ENCODE data around the gene GPBAR1. TPM values are rescaled to one million over a fixed set of nuclear protein-coding genes. Genes with fewer than 3 reads are reported as not detected.
A peak's percentile ranks its signal among the peaks of the same experiment; 100 is the strongest.
"Not testable (repeated sequence)": the region's sequence is repeated elsewhere in the genome, so short reads cannot be mapped to it uniquely, and the experiment has no call there.

GPBAR1 gene
- total and polyA plus RNA-seq, 7 experiments from 2014 or later, result 0.15 to 12.9 (median 1.8) TPM

DNA sequence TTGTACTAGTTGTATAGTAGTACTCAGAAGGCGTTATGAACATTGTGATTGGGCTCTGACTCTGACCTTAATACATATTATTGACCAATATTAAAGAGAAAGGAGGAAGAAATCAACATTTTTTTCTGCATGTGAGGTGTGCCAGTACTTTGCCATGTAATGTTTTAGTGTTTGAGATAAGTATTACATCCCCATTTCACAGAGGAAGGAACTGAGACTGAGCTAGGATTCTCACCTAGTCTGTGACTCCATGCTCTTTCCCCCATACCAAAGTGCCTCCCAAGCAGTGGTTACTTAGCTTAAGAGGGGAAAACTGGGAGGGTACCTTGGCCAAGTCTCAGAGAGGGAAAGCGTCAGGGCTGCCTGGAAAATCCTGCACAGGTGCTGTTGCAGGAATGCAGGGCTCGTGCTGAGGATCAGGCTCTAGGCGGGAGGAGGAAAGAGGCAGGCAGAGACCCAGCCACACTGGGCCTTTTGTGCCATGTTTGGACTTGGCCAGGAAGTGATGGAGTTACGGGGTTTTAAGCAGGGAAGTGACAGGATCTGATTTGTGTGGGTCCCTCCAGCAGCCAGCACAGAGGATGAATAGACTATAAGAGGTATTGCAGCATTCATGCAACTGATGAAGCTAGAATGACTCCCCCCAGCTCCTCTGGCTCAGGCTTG, 11.2 kb downstream of the GPBAR1 start:
- Histone ChIP-seq H3K27me3 (ENCODE audit: control insufficient read depth in 2 of 2, insufficient read depth in 2 of 2, low read length in 2 of 2) (no peaks in the 10 kb centered on the region), H3K36me3 (ENCODE audit: control insufficient read depth in 2 of 3, insufficient read depth in 3 of 3, low read length in 3 of 3) (peaks cover 13 to 46% (median 19%) of the 10 kb centered on the region in 3 experiments), H3K9me3 (ENCODE audit: control insufficient read depth in 2 of 3, low read length in 3 of 3) (no peaks in the 10 kb centered on the region), H3K4me3 (ENCODE audit: low read length) (no peak overlapping the region), H3K27ac (ENCODE audit: low read depth, low read length) (peak overlapping the region; percentile 21), H3K4me1 (ENCODE audit: control insufficient read depth in 2 of 2, insufficient read depth in 2 of 2, low read length in 2 of 2) (peaks cover 27 to 30% of the 10 kb centered on the region in 2 donors)
- ATAC-seq (no peak), DNase-seq (no peak)
- POLR2A ChIA-PET, result interaction anchor here (0.6 to 9.0 kb wide), 10 partner anchors 13 to 128 kb away, joined by 3 to 125 read pairs (median 16); partner anchors contain the start of genes CATIP, CTDSP1 and TMBIM1
- CTCF ChIA-PET, result interaction anchor here (0.6 to 9.4 kb wide), 18 partner anchors 11 to 194 kb away, joined by 3 to 188 read pairs (median 4); partner anchors contain the start of genes CATIP and TMBIM1
- intact Hi-C loops (cut with micrococcal nuclease), result loop anchor here (1.0 to 10.0 kb wide), 11 partner anchors 20 to 1860 kb away; partner anchors contain the start of genes CATIP (in 2 of the 2), CHPF (in 1 of the 2), CNPPD1 (in 1 of the 2) and GMPPA (in 1 of the 2)
- H3K9me3 Mint-ChIP-seq, result peaks cover 0 to 4% (median 0%) of the 10 kb centered on the region in 11 donors
- H3K4me1 Mint-ChIP-seq, result peaks cover 28 to 53% (median 46%) of the 10 kb centered on the region in 7 donors
- peaks cover 0 to 32% (median 10%) of the 10 kb centered on the region in 5 donors for H3K36me3 Mint-ChIP-seq
- H3K27me3 Mint-ChIP-seq, result no peaks in the 10 kb centered on the region
- peak overlapping the region; percentile 4 to 94 (median 77) for H3K27ac Mint-ChIP-seq
- H3K4me3 Mint-ChIP-seq, result peak overlapping the region; percentile 79 to 99 (median 90)

DNA sequence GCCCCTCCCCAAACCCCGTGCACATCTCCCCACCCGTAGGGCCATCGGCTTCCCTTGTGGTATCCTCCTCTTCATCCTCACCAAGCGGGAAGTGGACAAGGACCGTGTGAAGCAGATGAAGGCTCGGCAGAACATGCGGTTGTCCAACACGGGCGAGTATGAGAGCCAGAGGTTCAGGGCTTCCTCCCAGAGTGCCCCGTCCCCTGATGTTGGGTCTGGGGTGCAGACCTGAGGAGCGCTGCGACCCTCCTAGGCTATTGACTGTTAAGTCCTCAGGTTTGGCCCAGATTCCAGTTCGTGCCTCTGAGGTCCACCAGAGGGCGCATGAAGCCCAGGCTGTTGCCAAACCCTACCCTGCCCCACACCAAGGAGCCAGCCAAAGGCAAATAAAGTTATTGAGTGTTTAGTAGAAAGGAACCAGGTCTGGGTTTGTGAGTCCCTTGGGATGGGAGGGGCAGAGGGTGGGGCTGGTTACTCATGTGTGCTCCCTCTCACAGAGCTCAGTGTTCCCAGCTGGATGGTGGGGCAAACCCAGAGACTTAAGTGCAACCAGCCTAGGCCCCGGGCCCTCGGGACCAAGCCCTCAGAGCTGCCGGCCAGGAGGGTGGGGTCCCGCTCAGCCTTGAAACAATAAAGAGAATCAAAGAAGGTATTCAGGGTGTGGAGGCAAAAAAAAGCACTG, 11.9 kb downstream of the GPBAR1 start:
- H3K27me3 ChIP-seq (ENCODE audit: control insufficient read depth in 2 of 2, insufficient read depth in 2 of 2, low read length in 2 of 2), result no peaks in the 10 kb centered on the region
- Mint-ChIP-seq H3K27me3 (no peaks in the 10 kb centered on the region), H3K4me1 (peaks cover 21 to 50% (median 39%) of the 10 kb centered on the region in 7 donors), H3K36me3 (peaks cover 0 to 34% (median 11%) of the 10 kb centered on the region in 5 donors), H3K9me3 (peaks cover 0 to 4% (median 0%) of the 10 kb centered on the region in 11 donors), H3K27ac (peak overlapping the region in 8 of 9 donors; percentile 4 to 89 (median 73)), H3K4me3 (peak overlapping the region in 8 of 10 donors; percentile 17 to 84 (median 51))
- intact Hi-C loops (cut with micrococcal nuclease), result loop anchor here (1.0 to 10.0 kb wide), 9 partner anchors 20 to 1860 kb away; partner anchors contain the start of genes CATIP (in 2 of the 2), CNPPD1 (in 1 of the 2), GMPPA (in 1 of the 2) and RETREG2 (in 1 of the 2)
- H3K36me3 ChIP-seq (ENCODE audit: control insufficient read depth in 2 of 3, insufficient read depth in 3 of 3, low read length in 3 of 3), result peaks cover 13 to 47% (median 19%) of the 10 kb centered on the region in 3 experiments
- DNase-seq (peak; percentile 60 to 81 (median 77)), ATAC-seq (peak; percentile 23)
- H3K9me3 ChIP-seq (ENCODE audit: control insufficient read depth in 2 of 3, low read length in 3 of 3), result no peaks in the 10 kb centered on the region
- ChIA-PET CTCF (interaction anchor here (0.6 to 9.4 kb wide), 21 partner anchors 10 to 400 kb away, joined by 3 to 188 read pairs (median 4); partner anchors contain the start of genes CATIP and TMBIM1), POLR2A (interaction anchor here (0.6 to 9.0 kb wide), 7 partner anchors 12 to 124 kb away, joined by 3 to 125 read pairs (median 17); partner anchors contain the start of genes CATIP and TMBIM1)
- no peak overlapping the region for H3K4me3 ChIP-seq (ENCODE audit: low read length)
- peak overlapping the region; percentile 21 for H3K27ac ChIP-seq (ENCODE audit: low read depth, low read length)
- H3K4me1 ChIP-seq (ENCODE audit: control insufficient read depth in 2 of 2, insufficient read depth in 2 of 2, low read length in 2 of 2), result peaks cover 27 to 30% of the 10 kb centered on the region in 2 donors

DNA sequence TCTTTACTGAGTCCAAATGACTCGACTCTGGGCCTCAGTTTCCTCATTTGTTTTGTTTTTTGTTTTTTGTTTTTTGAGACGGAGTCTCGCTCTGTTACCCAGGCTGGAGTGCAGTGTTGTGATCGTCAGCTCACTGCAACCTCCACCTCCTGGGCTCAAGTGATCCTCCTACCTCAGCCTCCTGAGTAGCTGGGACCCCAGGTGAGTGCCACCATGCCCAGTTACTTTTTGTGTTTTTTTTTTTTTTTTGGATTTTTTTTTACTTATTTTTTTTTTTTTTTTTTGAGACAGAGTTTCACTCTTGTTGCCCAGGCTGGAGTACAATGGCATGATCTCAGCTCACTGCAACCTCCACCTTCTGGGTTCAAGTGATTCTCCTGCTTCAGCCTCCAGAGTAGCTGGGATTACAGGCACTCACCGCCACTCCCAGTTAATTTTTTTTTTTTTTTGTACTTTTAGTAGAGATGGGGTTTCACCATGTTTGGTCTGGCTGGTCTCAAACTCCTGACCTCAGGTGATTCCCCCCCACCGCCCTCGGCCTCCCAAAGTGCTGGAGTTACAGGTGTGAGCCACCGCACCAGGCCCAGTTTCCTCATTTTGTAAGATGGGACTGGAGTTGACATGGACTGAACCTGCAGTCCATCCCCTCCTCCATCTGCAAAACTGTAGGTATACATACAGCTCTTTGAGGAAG, 12.5 kb downstream of the GPBAR1 start:
- H3K36me3 Mint-ChIP-seq, result peaks cover 0 to 35% (median 11%) of the 10 kb centered on the region in 5 donors
- H3K4me3 Mint-ChIP-seq; H3K27me3 ChIP-seq (ENCODE audit: control insufficient read depth in 2 of 2, insufficient read depth in 2 of 2, low read length in 2 of 2); H3K27me3 Mint-ChIP-seq; H3K9me3 ChIP-seq (ENCODE audit: control insufficient read depth in 2 of 3, low read length in 3 of 3); ATAC-seq; H3K9me3 Mint-ChIP-seq; DNase-seq; H3K4me3 ChIP-seq (ENCODE audit: low read length): not testable (repeated sequence)
- Histone ChIP-seq H3K4me1 (ENCODE audit: control insufficient read depth in 2 of 2, insufficient read depth in 2 of 2, low read length in 2 of 2) (peaks cover 27 to 30% of the 10 kb centered on the region in 2 donors), H3K36me3 (ENCODE audit: control insufficient read depth in 2 of 3, insufficient read depth in 3 of 3, low read length in 3 of 3) (peaks cover 13 to 53% (median 22%) of the 10 kb centered on the region in 3 experiments), H3K27ac (ENCODE audit: low read depth, low read length) (peak overlapping the region; percentile 24)
- POLR2A ChIA-PET, result interaction anchor here (0.8 to 9.0 kb wide), 8 partner anchors 12 to 127 kb away, joined by 3 to 125 read pairs (median 16); partner anchors contain the start of genes CATIP and TMBIM1
- H3K4me1 Mint-ChIP-seq, result peaks cover 20 to 50% (median 39%) of the 10 kb centered on the region in 7 donors
- CTCF ChIA-PET, result interaction anchor here (0.6 to 9.4 kb wide), 17 partner anchors 10 to 399 kb away, joined by 3 to 188 read pairs (median 4); partner anchors contain the start of genes CATIP and TMBIM1
- peak overlapping the region in 8 of 9 donors; percentile 8 to 90 (median 66) for H3K27ac Mint-ChIP-seq
- intact Hi-C loops (cut with micrococcal nuclease), result loop anchor here (5.0 to 10.0 kb wide), 5 partner anchors 244 to 1861 kb away; partner anchors contain the start of genes CNPPD1 (in 1 of the 2), GMPPA (in 1 of the 2), RETREG2 (in 1 of the 2) and SMARCAL1 (in 1 of the 2)

DNA sequence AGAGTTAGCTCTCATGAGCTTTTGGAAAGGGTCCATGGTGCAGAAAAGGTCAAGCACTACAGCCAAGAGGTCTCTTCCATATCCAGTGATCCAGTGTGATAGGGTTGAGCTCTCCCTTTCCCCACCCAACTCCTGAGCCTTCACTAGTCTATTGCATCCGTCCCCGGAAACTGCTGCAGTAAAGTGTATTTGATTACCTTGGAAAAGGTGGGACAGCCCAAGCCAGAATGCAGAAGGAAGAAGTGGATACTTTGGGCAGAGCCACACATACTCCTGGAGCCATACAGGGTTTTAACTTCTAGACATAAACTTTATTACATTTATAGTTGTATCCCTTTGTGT, 13.1 kb downstream of the GPBAR1 start:
- peaks cover 27 to 29% of the 10 kb centered on the region in 2 donors for H3K4me1 ChIP-seq (ENCODE audit: control insufficient read depth in 2 of 2, insufficient read depth in 2 of 2, low read length in 2 of 2)
- POLR2A ChIA-PET, result interaction anchor here (0.8 to 9.0 kb wide), 8 partner anchors 11 to 126 kb away, joined by 3 to 125 read pairs (median 16); partner anchors contain the start of genes CATIP and TMBIM1
- intact Hi-C loops (cut with micrococcal nuclease), result loop anchor here (5.0 to 10.0 kb wide), 5 partner anchors 243 to 1862 kb away; partner anchors contain the start of genes CNPPD1 (in 1 of the 2), GMPPA (in 1 of the 2), RETREG2 (in 1 of the 2) and SMARCAL1 (in 1 of the 2)
- Mint-ChIP-seq H3K36me3 (peaks cover 0 to 36% (median 11%) of the 10 kb centered on the region in 5 donors), H3K27me3 (no peaks in the 10 kb centered on the region), H3K9me3 (peaks cover 0 to 4% (median 0%) of the 10 kb centered on the region in 11 donors), H3K4me3 (no peak overlapping the region), H3K4me1 (peaks cover 20 to 49% (median 39%) of the 10 kb centered on the region in 7 donors), H3K27ac (peak overlapping the region in 8 of 9 donors; percentile 8 to 90 (median 58))
- peaks cover 13 to 58% (median 28%) of the 10 kb centered on the region in 3 experiments for H3K36me3 ChIP-seq (ENCODE audit: control insufficient read depth in 2 of 3, insufficient read depth in 3 of 3, low read length in 3 of 3)
- peak overlapping the region; percentile 24 for H3K27ac ChIP-seq (ENCODE audit: low read depth, low read length)
- H3K27me3 ChIP-seq (ENCODE audit: control insufficient read depth in 2 of 2, insufficient read depth in 2 of 2, low read length in 2 of 2), result no peaks in the 10 kb centered on the region
- ATAC-seq (no peak), DNase-seq (no peak)
- CTCF ChIA-PET, result interaction anchor here (0.9 to 9.4 kb wide), 10 partner anchors 9 to 399 kb away, joined by 3 to 188 read pairs (median 4); partner anchors contain the start of genes CATIP and TMBIM1
- no peak overlapping the region for H3K4me3 ChIP-seq (ENCODE audit: low read length)
- H3K9me3 ChIP-seq (ENCODE audit: control insufficient read depth in 2 of 3, low read length in 3 of 3), result no peaks in the 10 kb centered on the region

DNA sequence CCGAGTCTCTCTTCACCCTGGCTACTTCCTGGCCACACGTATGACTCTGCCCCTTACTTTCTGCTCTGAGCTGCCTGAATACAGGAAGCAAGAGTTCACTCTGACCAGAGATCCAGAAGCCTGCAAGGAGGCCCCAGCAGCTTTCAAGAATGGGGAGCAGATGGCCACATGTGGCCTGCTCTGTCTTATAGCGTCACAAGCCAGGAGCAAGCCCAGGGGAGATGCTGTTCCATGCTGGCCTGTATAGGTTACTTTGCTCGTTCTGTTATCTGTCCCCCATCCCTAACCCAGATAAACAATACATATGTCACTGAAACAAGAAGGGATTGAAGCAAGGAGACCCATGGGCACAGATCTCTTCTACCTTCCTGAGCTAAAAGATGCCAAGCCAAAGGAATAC, 13.8 kb downstream of the GPBAR1 start:
- H3K4me3 Mint-ChIP-seq, result no peak overlapping the region
- ATAC-seq (no peak), DNase-seq (no peak)
- H3K27me3 Mint-ChIP-seq, result no peaks in the 10 kb centered on the region
- Histone ChIP-seq H3K4me1 (ENCODE audit: control insufficient read depth in 2 of 2, insufficient read depth in 2 of 2, low read length in 2 of 2) (peaks cover 23% of the 10 kb centered on the region in 2 donors), H3K36me3 (ENCODE audit: control insufficient read depth in 2 of 3, insufficient read depth in 3 of 3, low read length in 3 of 3) (peaks cover 18 to 64% (median 30%) of the 10 kb centered on the region in 3 experiments), H3K9me3 (ENCODE audit: control insufficient read depth in 2 of 3, low read length in 3 of 3) (no peaks in the 10 kb centered on the region), H3K4me3 (ENCODE audit: low read length) (no peak overlapping the region), H3K27ac (ENCODE audit: low read depth, low read length) (no peak overlapping the region), H3K27me3 (ENCODE audit: control insufficient read depth in 2 of 2, insufficient read depth in 2 of 2, low read length in 2 of 2) (no peaks in the 10 kb centered on the region)
- peaks cover 14 to 42% (median 35%) of the 10 kb centered on the region in 7 donors for H3K4me1 Mint-ChIP-seq
- CTCF ChIA-PET, result interaction anchor here (0.9 to 9.4 kb wide), 4 partner anchors 16 to 122 kb away, joined by 3 to 188 read pairs (median 41); partner anchors contain the start of genes CATIP and TMBIM1
- H3K9me3 Mint-ChIP-seq, result peaks cover 0 to 4% (median 0%) of the 10 kb centered on the region in 11 donors
- POLR2A ChIA-PET, result interaction anchor here (1.4 to 9.0 kb wide), 4 partner anchors 10 to 122 kb away, joined by 9 to 125 read pairs (median 30); partner anchors contain the start of gene TMBIM1
- peaks cover 0 to 33% (median 8%) of the 10 kb centered on the region in 5 donors for H3K36me3 Mint-ChIP-seq
- H3K27ac Mint-ChIP-seq, result peak overlapping the region in 6 of 9 donors; percentile 32 to 68 (median 51)
- intact Hi-C loops (cut with micrococcal nuclease), result loop anchor here (5.0 to 10.0 kb wide), 5 partner anchors 243 to 1862 kb away; partner anchors contain the start of genes CNPPD1 (in 1 of the 2), GMPPA (in 1 of the 2), RETREG2 (in 1 of the 2) and SMARCAL1 (in 1 of the 2)
